ENCODE results near the gene NCR2.

The NCR2 gene

DNA sequence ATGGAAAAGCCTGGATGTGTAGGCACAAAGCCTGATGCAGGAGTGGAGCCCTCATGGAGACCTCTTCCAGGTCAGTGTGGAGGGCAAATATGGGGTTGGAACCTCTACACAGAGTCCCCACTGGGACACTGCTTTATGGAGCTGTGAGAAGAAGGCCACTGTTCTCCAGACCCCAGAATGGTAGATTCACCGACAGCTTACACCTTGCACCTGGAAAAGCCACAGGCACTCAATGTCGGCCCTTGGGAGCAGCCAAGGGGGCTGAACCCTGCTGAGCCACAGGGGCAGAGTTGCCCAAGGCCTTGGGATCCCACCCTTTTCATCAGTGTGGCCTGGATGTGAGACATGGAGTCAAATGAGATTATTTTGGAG, 24.9 kb downstream of the NCR2 start:
- DNase-seq, result no peak

- no peak for DNase-seq
Measured at GRCh38 chr6:41366150-41366549, 30.7 kb downstream of the NCR2 start.

- DNase-seq, result no peak
Measured at GRCh38 chr6:41367061-41367460, 31.7 kb downstream of the NCR2 start.

- DNase-seq, result no peak
Measured at GRCh38 chr6:41367700-41368099, 32.3 kb downstream of the NCR2 start.

- no peak for DNase-seq
Measured at GRCh38 chr6:41370488-41371111, 35.2 kb downstream of the NCR2 start.

DNA sequence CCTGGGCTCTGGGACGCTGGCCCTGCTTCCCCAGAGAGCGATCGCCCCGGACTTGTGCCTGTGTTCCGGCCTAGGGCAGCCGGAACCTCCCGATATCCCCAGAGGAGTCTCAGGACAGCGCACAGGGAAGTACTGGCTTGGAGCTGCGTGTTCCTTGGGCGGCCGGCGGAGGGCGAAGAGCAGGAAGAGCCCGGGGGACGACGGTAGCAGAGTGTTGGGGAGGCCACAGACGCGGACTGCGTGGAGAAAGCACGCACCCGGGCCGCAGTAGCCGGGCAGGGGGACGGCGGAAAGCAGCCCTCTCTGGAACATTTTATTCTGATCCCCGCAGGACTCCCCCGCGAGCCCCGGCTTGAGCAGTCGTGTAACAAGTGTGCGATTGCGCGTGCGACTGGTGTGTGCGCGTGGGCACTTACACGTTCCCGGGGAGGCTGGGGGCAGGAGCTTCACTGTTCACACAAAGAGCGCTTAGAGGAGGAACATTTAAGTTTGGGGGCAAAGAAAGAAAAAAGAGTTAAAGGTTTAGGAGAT, 36.1 kb downstream of the NCR2 start:
- no peak for DNase-seq

DNA sequence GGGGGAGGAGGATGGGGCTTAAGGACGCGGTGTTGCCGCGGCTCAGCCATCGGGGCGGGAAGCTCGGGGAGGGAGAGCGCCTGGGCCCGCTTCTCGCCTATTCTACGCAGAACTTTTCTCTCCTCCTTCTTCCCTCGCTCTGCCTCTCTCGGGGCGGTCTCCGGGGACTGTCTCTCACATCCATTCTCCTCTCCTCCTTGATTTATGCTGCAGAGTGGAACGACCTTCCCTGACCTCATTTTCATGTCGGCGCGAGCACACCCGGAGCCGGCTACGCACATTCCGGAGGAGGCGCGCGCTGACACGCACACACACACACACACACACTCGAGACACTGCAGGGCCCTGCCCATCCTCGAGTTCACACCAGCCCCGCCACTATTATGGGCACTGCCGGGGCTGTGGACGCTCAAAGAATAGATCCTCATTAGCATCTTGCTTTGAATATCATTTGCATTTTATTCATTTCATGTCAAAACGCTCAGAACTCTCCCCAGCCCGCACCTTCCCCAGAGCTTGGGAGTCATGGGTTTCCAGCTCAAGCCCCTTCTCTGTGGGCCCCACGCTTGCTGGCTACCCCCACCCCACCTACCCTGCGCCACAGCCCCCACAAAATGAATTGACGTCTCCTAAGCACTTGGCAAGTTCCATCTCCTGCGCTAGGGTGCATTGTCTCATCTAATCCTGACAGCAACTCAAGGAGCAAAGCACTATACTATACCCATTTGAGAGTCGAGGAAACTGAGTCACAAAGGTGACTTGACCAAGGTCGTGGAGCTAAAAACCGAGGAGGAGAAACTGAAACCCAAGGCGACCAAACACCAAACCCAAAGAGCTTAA, 36.8 kb downstream of the NCR2 start:
- DNase-seq, result no peak

DNA sequence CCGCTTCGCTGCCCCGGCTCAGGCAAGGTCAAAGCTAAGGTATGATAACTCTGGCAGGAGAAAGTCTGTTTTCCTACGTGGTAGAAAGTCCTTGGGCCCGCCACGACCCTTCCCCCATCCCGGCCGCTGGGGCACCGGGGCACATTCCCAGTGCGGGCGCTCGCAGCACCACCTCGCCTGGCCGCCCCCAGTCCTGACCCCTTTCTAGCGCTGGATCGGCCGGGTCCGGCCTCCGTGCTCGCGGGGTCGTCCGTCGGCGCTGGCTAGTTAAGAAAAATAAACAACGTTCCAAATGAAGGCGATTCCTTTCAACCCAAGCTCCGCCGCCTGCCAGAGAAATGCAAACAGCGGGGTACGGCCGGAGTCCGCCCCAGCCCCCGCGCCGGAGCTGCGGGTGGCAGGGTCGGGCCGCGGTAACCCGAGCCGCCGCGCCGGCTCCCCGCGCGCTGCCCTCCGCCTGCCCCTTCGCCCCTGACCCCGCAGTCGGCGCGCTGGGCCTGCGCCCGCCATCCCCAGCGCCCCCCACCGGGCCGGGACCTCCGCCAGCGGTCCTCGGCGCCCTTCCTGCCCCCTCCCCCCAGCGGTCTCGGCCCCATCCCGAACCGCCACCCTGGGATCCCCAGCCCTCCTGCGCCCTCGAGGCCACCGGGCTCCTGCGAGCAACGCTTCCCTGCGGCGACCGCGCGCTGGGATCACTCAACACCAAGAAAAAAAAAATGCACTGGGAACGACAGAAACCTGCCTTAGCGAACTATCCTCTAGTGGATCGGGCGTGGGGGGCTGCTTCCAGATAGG, 37.6 kb downstream of the NCR2 start:
- DNase-seq, result no peak

DNA sequence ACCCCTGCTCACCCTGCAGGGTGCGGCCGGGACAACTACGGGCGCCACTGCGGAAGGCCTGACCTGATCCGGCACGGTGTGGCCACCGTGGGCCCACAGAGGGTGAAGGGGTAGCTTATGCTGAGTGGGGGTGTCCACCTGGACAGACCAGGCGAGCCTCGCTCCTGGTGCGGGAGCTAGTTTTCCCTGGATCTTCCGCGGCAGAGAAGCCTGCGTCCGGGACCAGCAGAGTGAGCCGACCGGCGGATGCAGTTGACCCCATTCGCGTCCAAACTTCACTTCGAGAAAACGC, 38.2 kb downstream of the NCR2 start:
- no peak for DNase-seq

GRCh38 chr6:41373919-41374617, 38.7 kb downstream of the NCR2 start:
- DNase-seq, result no peak

GRCh38 chr6:41374618-41375590, 39.5 kb downstream of the NCR2 start:
- DNase-seq, result no peak

GRCh38 chr6:41375598-41376151, 40.3 kb downstream of the NCR2 start:
- no peak for DNase-seq

GRCh38 chr6:41376176-41376575, 40.8 kb downstream of the NCR2 start:
- no peak for DNase-seq

GRCh38 chr6:41377071-41377470, 41.7 kb downstream of the NCR2 start:
- DNase-seq, result no peak

DNA sequence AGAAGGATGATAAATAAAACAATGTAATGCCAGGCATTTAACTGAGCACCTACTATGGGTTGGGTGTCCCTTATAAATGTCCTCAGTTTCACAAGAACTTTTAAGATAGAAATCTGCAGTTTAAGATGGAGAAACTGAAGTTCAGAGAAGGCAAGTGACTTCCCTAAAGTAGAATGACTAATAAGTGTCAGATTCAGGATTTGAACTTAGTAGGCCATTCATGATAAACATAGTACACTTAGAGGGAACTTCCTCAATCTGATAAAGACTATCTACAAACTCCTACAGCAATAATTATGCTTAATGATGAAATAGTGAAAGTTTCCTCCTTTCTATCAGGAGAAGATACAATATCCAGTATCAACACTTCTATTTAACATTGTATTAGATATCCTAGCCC, 43.9 kb downstream of the NCR2 start:
- no peak for DNase-seq

DNA sequence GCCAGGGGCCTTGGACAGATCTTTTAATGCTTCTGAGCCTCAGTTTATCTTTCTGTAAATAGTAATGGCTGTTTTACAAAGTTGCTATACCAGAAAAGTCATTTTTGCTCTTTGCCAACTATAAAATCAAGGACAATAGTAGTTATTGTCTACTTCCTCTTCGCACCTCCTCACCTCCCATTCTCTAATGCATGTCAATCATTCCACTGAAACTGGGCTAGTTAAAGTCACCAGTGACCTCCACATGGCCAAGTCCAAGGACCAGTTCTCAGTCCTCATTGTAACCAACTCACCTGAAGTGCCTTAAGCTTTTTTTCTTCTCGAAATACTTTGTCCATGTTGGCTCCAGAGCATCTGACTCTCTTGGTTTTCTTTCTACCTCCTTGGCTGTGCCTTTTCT, 51.2 kb downstream of the NCR2 start:
- DNase-seq, result no peak

- DNase-seq, result no peak
Measured at GRCh38 chr6:41392246-41392645, 56.8 kb downstream of the NCR2 start.

DNA sequence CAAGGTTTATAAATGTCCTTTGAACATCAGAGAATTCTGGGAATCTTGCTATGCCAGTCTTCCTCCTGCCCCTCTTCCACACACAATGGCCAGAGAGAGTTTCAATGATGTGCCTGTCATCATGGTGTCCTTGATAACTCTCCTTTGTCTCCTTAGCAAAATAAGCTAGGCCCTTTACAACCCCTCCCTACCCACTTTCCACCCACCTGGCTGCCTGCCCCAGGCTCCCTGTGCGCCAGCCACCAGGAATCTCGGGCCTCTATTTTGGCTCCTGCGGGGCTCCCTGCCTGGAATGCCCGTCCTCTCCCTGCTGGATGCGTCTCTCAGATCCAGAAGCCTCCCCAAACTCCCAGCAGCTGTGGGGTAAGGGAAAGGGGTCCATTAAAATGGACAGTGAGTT, 60.9 kb downstream of the NCR2 start:
- no peak for DNase-seq

- DNase-seq, result no peak
Measured at GRCh38 chr6:41399424-41399823, 64.0 kb downstream of the NCR2 start.
